Measurements from ENCODE around the gene NEK4. TPM values are rescaled to one million over a fixed set of nuclear protein-coding genes. Genes with fewer than 3 reads are reported as not detected.

Gene NEK4
- total and polyA plus RNA-seq, 2 of the 13 experiments (the other 11 are each of a cell fraction or from before 2014, with no cell fraction given): 16.5 to 38.0 TPM

GRCh38 chr3:52794612-52795099 lies 23.9 kb upstream of the NEK4 start, which contains the start of gene ITIH3:
TSS of gene ITIH3 (plus strand) at chr3:52794796. CDS start at chr3:52794804, 8 bp downstream.
- H3K9ac ChIP-seq (ENCODE audit: insufficient read depth, low read depth, low read length): peak within 1 kb of the TSS; percentile 75
- no TSS peak for BruUV-seq (replicated peaks)
- peaks cover 12 to 24% of the 10 kb centered on the region in 2 experiments; a peak in 3 of 5 replicates for H3K36me3 ChIP-seq (replicated peaks in 1 of 2; ENCODE audit: control insufficient read depth in 1 of 2, insufficient read depth in 2 of 2, low read length in 2 of 2)
- H3K79me2 ChIP-seq (ENCODE audit: insufficient read depth, low read length): peaks cover 4% of the 10 kb centered on the region
- 0% methylated on average over 7 of the region's 10 CpGs for WGBS (ENCODE audit: low lambda C conversion rate)
- peaks cover 95% of the 10 kb centered on the region for H3K4me1 ChIP-seq (ENCODE audit: insufficient read depth, low read length)
- ATAC-seq (peak; percentile 70), FAIRE-seq (peak; percentile 4), DNase-seq (ENCODE audit: low spot score) (peak; percentile 56)
- H3K27me3 ChIP-seq (ENCODE audit: control insufficient read depth in 1 of 2, insufficient read depth in 2 of 2, low read length in 2 of 2): no peaks in the 10 kb centered on the region
- H4K20me1 ChIP-seq (ENCODE audit: insufficient read depth, low read length): no peaks in the 10 kb centered on the region
- intact Hi-C loops (cut with micrococcal nuclease; ENCODE audit: unreplicated experiment): no loop called here
- no peaks in the 10 kb centered on the region for H3K9me3 ChIP-seq (ENCODE audit: low read length)
- ChIA-PET CTCF (ENCODE audit: low intra/inter-chr PET ratio, low total read pairs) (no interaction called here), POLR2A (interaction anchor here (0.9 to 10.9 kb wide), 20 partner anchors 11 to 365 kb away, joined by 3 to 466 read pairs (median 4); partner anchors contain the start of genes ITIH1, ITIH4, NEK4 and SPCS1)
- peak within 1 kb of the TSS; percentile 59 to 76 (median 76) for H3K4me3 ChIP-seq (replicated peaks in 1 of 3; ENCODE audit: insufficient read depth in 1 of 3, low read depth in 2 of 3, low read length in 3 of 3)
- peak within 1 kb of the TSS; percentile 87 for H3K27ac ChIP-seq (ENCODE audit: extremely low read length, insufficient read depth, low read length)
- peak within 1 kb of the TSS; percentile 93 for H3K4me2 ChIP-seq (ENCODE audit: low read depth, low read length)
- in situ Hi-C loops (cut with HindIII; ENCODE audit: extremely low pct_ligation_motif_present, low pct_unique_long_range_greater_than_20kb): no loop called here
- no peak within 1 kb of the TSS for H2AFZ ChIP-seq (ENCODE audit: low read length)
- TF ChIP-seq SRSF1 (optimal IDR thresholded peaks at IDR 0.05; ENCODE audit: low read depth, low read length) (no peak), POLR2AphosphoS5 (IDR thresholded peaks at IDR 0.05; ENCODE audit: low read depth, low read length) (peak; percentile 61; the same call in 1 of the 2 replicates), BRCA1 (CRISPR knock-in tag; IDR thresholded peaks at IDR 0.05) (0 out of 2 replicates have a peak, but pooled peaks have one; percentile 21), GLI4 (CRISPR knock-in tag; IDR thresholded peaks at IDR 0.05; ENCODE audit: borderline replicate concordance) (no peak), KLF11 (CRISPR knock-in tag; IDR thresholded peaks at IDR 0.05) (no peak), ZNF354B (CRISPR knock-in tag; IDR thresholded peaks at IDR 0.05) (0 out of 2 replicates have a peak, but pooled peaks have one; percentile 53), RARA (CRISPR knock-in tag; IDR thresholded peaks at IDR 0.05) (peak; percentile 82), EP300 (IDR thresholded peaks at IDR 0.05; ENCODE audit: low read depth in 2 of 2, low read length in 2 of 2) (peak in 1 of 2 experiments; percentile 45; a peak in 1 of 4 replicates), EP300 (CRISPR knock-in tag; IDR thresholded peaks at IDR 0.05; ENCODE audit: borderline replicate concordance) (no peak), PATZ1 (CRISPR knock-in tag; IDR thresholded peaks at IDR 0.05) (peak; percentile 80), BCL3 (CRISPR knock-in tag; IDR thresholded peaks at IDR 0.05) (peak; percentile 59; the same call in 1 of the 2 replicates), HDAC1 (CRISPR knock-in tag; IDR thresholded peaks at IDR 0.05) (peak; percentile 20), ZNF543 (CRISPR knock-in tag; IDR thresholded peaks at IDR 0.05) (no peak), EEA1 (CRISPR knock-in tag; IDR thresholded peaks at IDR 0.05; ENCODE audit: borderline replicate concordance) (peak; percentile 67; the same call in 1 of the 2 replicates), THYN1 (CRISPR knock-in tag; IDR thresholded peaks at IDR 0.05; ENCODE audit: borderline replicate concordance, low read depth) (no peak), ZNF556 (CRISPR knock-in tag; IDR thresholded peaks at IDR 0.05; ENCODE audit: borderline replicate concordance) (no peak), ZBTB25 (CRISPR knock-in tag; IDR thresholded peaks at IDR 0.05) (no peak), TP53 (CRISPR knock-in tag; conservative IDR thresholded peaks at IDR 0.05) (no peak), FOXP1 (IDR thresholded peaks at IDR 0.05) (no peak), FOXP1 (CRISPR knock-in tag; IDR thresholded peaks at IDR 0.05) (peak; percentile 78), ZNF724P (CRISPR knock-in tag; IDR thresholded peaks at IDR 0.05; ENCODE audit: borderline replicate concordance) (0 out of 2 replicates have a peak, but pooled peaks have one; percentile 19), MYC (CRISPR knock-in tag; IDR thresholded peaks at IDR 0.05; ENCODE audit: borderline replicate concordance) (0 out of 2 replicates have a peak, but pooled peaks have one; percentile 12), KDM5A (IDR thresholded peaks at IDR 0.05; ENCODE audit: borderline replicate concordance, low read length) (no peak)

Data from HepG2 (cell line).